Thyroid gland (tissue), 4 donors: ENCODE data around the gene ST6GALNAC5.

Experiments used
- CTCF ChIP-seq, 6 experiments: fragments of 200-600 bp in 3 of 6; fragments of 450-650 bp in 3 of 6; sonication (generic) in 3 of 6; IDR thresholded peaks; one replicate each; pipeline ENCODE4 v1.5.1; 2016 to 2019; ENCODE audit warnings: antibody characterized with exemption in 6 of 6, mild to moderate bottlenecking in 2 of 6, inconsistent platforms in 1 of 6, moderate library complexity in 1 of 6
- POLR2A ChIP-seq, 2 donors: fragments of 450-650 bp; IDR thresholded peaks; one replicate each; pipeline ENCODE4 v1.6.1; 2017; ENCODE audit warnings: antibody characterized with exemption in 2 of 2, mild to moderate bottlenecking in 2 of 2, moderate library complexity in 1 of 2

DNA sequence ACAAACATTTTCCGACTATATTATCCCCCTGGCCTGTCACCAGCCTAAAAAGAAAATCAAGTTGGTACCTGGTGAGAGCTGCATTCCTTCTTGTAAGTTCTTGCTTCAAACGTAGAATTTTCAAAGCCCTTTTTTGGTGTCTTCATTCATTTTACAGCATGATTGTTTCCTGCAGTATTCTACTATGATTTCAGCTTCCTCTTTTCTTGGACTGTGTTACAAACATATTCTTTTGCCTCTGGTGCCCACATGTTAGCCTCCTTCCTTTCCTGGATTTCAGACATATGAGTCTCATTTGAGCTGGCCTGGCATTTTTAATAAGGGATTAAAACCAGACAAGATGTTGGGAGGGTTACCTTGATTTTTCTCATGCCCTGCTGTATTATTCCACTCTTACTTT, 209.5 kb downstream of the ST6GALNAC5 start:
- no peak for TF ChIP-seq CTCF (IDR thresholded peaks at IDR 0.05)
- no peak for TF ChIP-seq POLR2A (IDR thresholded peaks at IDR 0.05)
